ENCODE measurements around the gene ZNF548.

GRCh38 chr19:57380923-57381322, 8.7 kb upstream of the ZNF548 start:
- TF ChIP-seq, protein P1, sequence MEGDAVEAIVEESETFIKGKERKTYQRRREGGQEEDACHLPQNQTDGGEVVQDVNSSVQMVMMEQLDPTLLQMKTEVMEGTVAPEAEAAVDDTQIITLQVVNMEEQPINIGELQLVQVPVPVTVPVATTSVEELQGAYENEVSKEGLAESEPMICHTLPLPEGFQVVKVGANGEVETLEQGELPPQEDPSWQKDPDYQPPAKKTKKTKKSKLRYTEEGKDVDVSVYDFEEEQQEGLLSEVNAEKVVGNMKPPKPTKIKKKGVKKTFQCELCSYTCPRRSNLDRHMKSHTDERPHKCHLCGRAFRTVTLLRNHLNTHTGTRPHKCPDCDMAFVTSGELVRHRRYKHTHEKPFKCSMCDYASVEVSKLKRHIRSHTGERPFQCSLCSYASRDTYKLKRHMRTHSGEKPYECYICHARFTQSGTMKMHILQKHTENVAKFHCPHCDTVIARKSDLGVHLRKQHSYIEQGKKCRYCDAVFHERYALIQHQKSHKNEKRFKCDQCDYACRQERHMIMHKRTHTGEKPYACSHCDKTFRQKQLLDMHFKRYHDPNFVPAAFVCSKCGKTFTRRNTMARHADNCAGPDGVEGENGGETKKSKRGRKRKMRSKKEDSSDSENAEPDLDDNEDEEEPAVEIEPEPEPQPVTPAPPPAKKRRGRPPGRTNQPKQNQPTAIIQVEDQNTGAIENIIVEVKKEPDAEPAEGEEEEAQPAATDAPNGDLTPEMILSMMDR (IDR thresholded peaks at IDR 0.05): no peak
- TF ChIP-seq POLR2AphosphoS5 (IDR thresholded peaks at IDR 0.05): no peak
- no peak for TF ChIP-seq EP300 (IDR thresholded peaks at IDR 0.05)
- TF ChIP-seq POLR2A (IDR thresholded peaks at IDR 0.05): no peak
